GM21528 (cell line): ENCODE results near the gene DLL1.
"Not testable (repeated sequence)": the region's sequence is repeated elsewhere in the genome, so short reads cannot be mapped to it uniquely, and the experiment has no call there.

Experiments
- ATAC-seq: cut with Tn5 transposase; IDR thresholded peaks from one replicate; pipeline ENCODE4 v1.9.1; 2021; ENCODE audit warnings: mild to moderate bottlenecking, moderate library complexity; ENCODE audit not compliant: unreplicated experiment, low FRiP score

Gene DLL1

GRCh38 chr6:170290296-170291128, at the start of gene DLL1:
TSS of gene DLL1 (minus strand) at chr6:170291078. CDS start at chr6:170290139, 939 bp downstream.
- no peak for ATAC-seq

- ATAC-seq, result not testable (repeated sequence)
Measured at GRCh38 chr6:170335199-170335598, 44.3 kb upstream of the DLL1 start.

- no peak for ATAC-seq
Measured at GRCh38 chr6:170329321-170329720, 38.4 kb upstream of the DLL1 start.

GRCh38 chr6:170317718-170318117, 26.8 kb upstream of the DLL1 start:
- ATAC-seq, result no peak

GRCh38 chr6:170317076-170317475, 26.2 kb upstream of the DLL1 start:
- no peak for ATAC-seq

- no peak for ATAC-seq
Measured at GRCh38 chr6:170316071-170316470, 25.2 kb upstream of the DLL1 start.

- ATAC-seq, result no peak
Measured at GRCh38 chr6:170314983-170315382, 24.1 kb upstream of the DLL1 start.

GRCh38 chr6:170313716-170314295, 22.9 kb upstream of the DLL1 start:
- no peak for ATAC-seq

- no peak for ATAC-seq
Measured at GRCh38 chr6:170312876-170313275, 22.0 kb upstream of the DLL1 start.

GRCh38 chr6:170311696-170312095, 20.8 kb upstream of the DLL1 start:
- no peak for ATAC-seq

GRCh38 chr6:170308761-170309160, 17.9 kb upstream of the DLL1 start:
- ATAC-seq, result no peak

GRCh38 chr6:170307080-170307545, 16.2 kb upstream of the DLL1 start:
- no peak for ATAC-seq

- ATAC-seq, result peak; percentile 99
Measured at GRCh38 chr6:170306324-170307079, 15.6 kb upstream of the DLL1 start, which contains the start of gene FAM120B. TSS of gene FAM120B (plus strand) at chr6:170306758. CDS start at chr6:170317391, 10,633 bp downstream.

GRCh38 chr6:170305805-170306323, 15.0 kb upstream of the DLL1 start:
- peak; percentile 30 for ATAC-seq

- no peak for ATAC-seq
Measured at GRCh38 chr6:170301184-170301583, 10.3 kb upstream of the DLL1 start.

- no peak for ATAC-seq
Measured at GRCh38 chr6:170298688-170299087, 7.8 kb upstream of the DLL1 start.

- no peak for ATAC-seq
Measured at GRCh38 chr6:170297576-170298330, 6.9 kb upstream of the DLL1 start.

GRCh38 chr6:170296746-170297575, 6.1 kb upstream of the DLL1 start:
- ATAC-seq, result no peak

- ATAC-seq, result no peak
Measured at GRCh38 chr6:170296423-170296745, 5.5 kb upstream of the DLL1 start.
